Right hindlimb (tissue), 1 donor: Measurements from ENCODE around the gene GJD2.

Source experiments
- DNase-seq: peaks from one replicate; pipeline ENCODE4 v3.0.0-alpha.2; 2018

GJD2 gene

GRCh38 chr15:34721802-34722438 lies 32.9 kb downstream of the GJD2 start:
- peak; percentile 74 for DNase-seq

GRCh38 chr15:34721157-34721801 lies 33.5 kb downstream of the GJD2 start:
- no peak for DNase-seq

GRCh38 chr15:34719695-34720094 lies 35.1 kb downstream of the GJD2 start:
- no peak for DNase-seq

- no peak for DNase-seq
These were observed 35.8 kb downstream of the GJD2 start for GRCh38 chr15:34718681-34719665.

GRCh38 chr15:34717729-34718128 lies 37.1 kb downstream of the GJD2 start:
- DNase-seq = no peak

- DNase-seq = no peak
These were observed 38.7 kb downstream of the GJD2 start for GRCh38 chr15:34716111-34716510.

- no peak for DNase-seq
These were observed 40.2 kb downstream of the GJD2 start for GRCh38 chr15:34714476-34715121.

- no peak for DNase-seq
These were observed 41.2 kb downstream of the GJD2 start for GRCh38 chr15:34713635-34714034.

- DNase-seq = no peak
These were observed 44.9 kb downstream of the GJD2 start for GRCh38 chr15:34709866-34710265.

GRCh38 chr15:34708422-34708821 lies 46.4 kb downstream of the GJD2 start:
- DNase-seq = no peak

GRCh38 chr15:34701536-34701935 lies 53.3 kb downstream of the GJD2 start:
- peak; percentile 47 for DNase-seq
